ENCODE data around the gene HSDL2.

DNA sequence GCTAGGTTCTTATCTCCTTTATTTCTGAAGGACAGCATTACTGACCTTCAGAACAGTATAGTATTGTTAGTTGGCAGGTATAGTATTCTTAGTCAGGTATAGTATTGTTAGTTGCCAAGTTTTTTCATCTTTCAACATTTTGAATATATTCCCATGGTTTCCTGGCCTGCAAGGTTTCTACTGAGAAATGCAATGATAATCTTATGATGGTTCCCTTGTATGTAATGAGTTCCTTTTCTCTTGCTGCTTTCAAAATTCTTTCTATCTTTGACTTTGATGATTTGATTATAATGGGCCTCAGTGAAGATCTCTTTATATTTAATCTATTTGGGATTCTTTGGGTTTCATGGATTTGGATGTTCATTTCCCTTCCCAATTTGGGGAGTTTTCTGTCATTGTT, 12.4 kb upstream of the HSDL2 start:
- no peak for TF ChIP-seq GATA3 (IDR thresholded peaks at IDR 0.05; ENCODE audit: low read depth, low read length)
- no peak for TF ChIP-seq GATA2 (IDR thresholded peaks at IDR 0.05; ENCODE audit: low read depth, low read length)
